ENCODE measurements around the gene RPL28.

The RPL28 gene

DNA sequence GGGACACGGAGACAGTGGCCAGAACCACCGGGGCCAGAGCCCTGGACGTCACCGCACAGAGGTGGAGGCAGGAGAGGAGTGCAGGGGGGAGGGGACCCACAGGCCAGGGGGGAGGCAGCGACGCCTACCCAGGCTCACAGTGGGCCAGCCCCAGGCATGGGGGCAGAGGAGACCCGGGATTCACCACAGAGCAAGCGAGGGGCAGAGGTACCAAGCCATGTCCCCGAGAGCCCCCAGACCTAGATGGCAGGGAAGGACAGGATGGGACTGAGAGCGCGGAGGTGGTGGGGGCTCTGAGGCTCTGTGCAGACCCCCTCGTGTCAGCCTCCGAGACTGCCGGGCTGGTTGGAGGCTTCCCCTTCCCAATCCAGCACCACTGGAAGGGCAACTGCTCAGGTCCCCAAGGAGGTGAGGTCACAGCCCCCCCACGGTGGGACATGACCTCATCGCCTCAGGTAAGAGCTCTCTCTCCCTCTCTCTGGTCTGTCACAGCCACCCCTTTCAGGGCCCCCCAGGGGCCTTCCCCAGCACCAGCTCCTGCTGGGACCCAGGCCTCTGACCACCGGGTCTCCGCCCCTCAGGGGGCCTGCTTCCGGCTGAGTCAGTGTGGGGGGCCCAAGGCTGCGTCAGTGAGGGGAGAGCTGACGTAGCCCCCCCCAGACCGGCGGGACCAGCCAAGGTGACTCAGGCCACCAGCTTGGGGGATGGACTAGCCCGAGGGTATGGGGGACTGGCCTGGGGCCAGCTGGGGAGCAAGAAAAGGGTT, 13.2 kb upstream of the RPL28 start:
- DNase-seq (ENCODE audit: low read depth in 4 of 4, low spot score in 1 of 4): no peak

- DNase-seq (ENCODE audit: low read depth in 4 of 4, low spot score in 1 of 4): no peak
These were observed 12.3 kb upstream of the RPL28 start for GRCh38 chr19:55373306-55373992.

GRCh38 chr19:55373993-55374757, 11.6 kb upstream of the RPL28 start:
- DNase-seq (ENCODE audit: low read depth in 4 of 4, low spot score in 1 of 4): no peak

- no peak for DNase-seq (ENCODE audit: low read depth in 4 of 4, low spot score in 1 of 4)
These were observed 9.3 kb upstream of the RPL28 start, which contains the start of gene TMEM190 for GRCh38 chr19:55376241-55376933. Gene TMEM190, plus strand, starts transcription at chr19:55376826. Its CDS starts 28 bp downstream, at chr19:55376854.

- no peak for DNase-seq (ENCODE audit: low read depth in 4 of 4, low spot score in 1 of 4)
These were observed 8.2 kb upstream of the RPL28 start for GRCh38 chr19:55377356-55378131.

- DNase-seq (ENCODE audit: low read depth in 4 of 4, low spot score in 1 of 4): no peak
These were observed 6.6 kb upstream of the RPL28 start for GRCh38 chr19:55379174-55379573.

DNA sequence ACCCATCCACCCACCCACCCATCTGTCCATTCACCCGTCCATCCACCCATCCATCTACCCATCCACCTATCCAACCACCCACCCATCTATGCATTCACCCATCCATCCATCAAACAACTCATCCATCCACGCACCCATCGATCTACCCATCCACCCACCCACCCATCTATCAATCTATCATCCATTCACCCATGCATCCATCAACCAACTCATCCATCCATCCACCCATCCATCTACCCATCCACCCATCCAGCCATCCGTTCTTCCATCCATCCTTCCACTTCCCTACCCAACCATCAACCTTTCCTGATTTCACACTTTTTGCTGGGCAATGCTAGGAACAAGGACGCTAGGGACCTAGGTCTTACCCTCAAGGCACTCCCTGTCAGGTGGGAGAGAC, 3.7 kb upstream of the RPL28 start:
- no peak for DNase-seq (ENCODE audit: low read depth in 4 of 4, low spot score in 1 of 4)

- DNase-seq (ENCODE audit: low read depth in 4 of 4, low spot score in 1 of 4): no peak
These were observed 3.1 kb upstream of the RPL28 start for GRCh38 chr19:55382522-55383054.

GRCh38 chr19:55383279-55384130, 2.2 kb upstream of the RPL28 start:
- peak in 1 of 4 experiments; percentile 42 for DNase-seq (ENCODE audit: low read depth in 4 of 4, low spot score in 1 of 4)

- DNase-seq (ENCODE audit: low read depth in 4 of 4, low spot score in 1 of 4): no peak
These were observed 1.4 kb upstream of the RPL28 start, which contains the start of gene TMEM238 for GRCh38 chr19:55384131-55384919. Gene TMEM238, minus strand, starts transcription at chr19:55384292. Its CDS starts 33 bp downstream, at chr19:55384259.

DNA sequence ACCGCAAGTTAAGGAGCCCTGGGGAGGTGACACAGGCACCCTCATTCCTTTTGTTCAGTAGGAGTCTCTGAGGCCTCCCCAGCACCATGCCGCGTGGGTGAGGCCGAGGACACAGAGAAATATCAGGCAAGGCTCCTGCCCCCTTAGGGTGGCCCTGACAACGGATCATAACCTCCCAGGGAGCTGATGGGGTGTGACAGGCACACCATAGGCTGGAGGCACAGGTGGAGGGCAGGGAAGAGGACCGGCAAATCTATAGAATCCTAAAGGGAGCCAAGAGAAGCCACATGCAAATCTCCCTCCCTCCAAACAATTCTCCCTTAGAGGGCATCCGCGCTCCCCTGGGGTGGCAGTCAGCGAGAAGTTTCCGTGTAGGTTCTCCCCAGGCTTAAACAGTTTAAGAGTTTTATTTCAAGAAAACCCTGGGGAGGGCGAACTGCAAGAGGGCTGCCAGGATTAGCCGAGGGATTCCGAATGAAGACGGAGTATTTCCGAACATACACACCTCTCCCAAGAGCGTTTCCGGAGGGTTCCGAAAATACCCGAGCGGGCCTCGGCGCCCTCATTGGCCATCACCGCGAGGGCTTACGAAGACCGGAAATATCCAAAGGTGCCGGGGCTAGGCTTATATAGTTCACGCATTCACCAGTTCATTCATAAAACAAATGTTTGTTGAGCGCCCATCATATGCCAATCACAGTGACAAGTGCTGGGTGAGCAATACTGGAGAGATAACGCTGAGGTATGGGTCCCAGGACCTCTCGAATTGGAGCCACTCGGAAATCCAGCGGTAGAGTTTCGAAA, 610 bp upstream of the RPL28 start:
- peak; percentile 85 to 95 (median 92) for DNase-seq (ENCODE audit: low read depth in 4 of 4, low spot score in 1 of 4)

- DNase-seq (ENCODE audit: low read depth in 4 of 4, low spot score in 1 of 4): no peak
These were observed 800 bp downstream of the RPL28 start for GRCh38 chr19:55386493-55386971.

DNA sequence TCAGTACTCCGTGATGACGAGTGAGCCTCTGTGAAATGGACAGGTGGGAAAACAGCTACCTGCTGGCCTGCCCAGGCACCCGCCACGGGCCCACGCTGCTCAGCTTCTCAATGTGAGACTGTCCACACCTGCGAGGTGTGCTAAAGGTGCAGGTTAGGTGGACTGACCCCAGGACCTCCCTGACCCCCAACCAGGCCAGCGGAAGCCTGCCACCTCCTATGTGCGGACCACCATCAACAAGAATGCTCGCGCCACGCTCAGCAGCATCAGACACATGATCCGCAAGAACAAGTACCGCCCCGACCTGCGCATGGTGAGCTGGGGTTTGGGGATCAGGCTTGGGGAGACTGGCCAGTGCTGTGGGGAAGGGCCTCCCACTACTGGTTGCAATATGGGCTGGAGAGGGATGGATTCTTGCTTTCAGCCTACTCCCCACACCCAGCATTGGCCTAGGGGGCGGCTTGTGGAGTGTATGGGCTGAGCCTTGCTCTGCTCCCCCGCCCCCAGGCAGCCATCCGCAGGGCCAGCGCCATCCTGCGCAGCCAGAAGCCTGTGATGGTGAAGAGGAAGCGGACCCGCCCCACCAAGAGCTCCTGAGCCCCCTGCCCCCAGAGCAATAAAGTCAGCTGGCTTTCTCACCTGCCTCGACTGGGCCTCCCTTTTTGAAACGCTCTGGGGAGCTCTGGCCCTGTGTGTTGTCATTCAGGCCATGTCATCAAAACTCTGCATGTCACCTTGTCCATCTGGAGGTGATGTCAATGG, 2.2 kb downstream of the RPL28 start:
- no peak for DNase-seq (ENCODE audit: low read depth in 4 of 4, low spot score in 1 of 4)

DNA sequence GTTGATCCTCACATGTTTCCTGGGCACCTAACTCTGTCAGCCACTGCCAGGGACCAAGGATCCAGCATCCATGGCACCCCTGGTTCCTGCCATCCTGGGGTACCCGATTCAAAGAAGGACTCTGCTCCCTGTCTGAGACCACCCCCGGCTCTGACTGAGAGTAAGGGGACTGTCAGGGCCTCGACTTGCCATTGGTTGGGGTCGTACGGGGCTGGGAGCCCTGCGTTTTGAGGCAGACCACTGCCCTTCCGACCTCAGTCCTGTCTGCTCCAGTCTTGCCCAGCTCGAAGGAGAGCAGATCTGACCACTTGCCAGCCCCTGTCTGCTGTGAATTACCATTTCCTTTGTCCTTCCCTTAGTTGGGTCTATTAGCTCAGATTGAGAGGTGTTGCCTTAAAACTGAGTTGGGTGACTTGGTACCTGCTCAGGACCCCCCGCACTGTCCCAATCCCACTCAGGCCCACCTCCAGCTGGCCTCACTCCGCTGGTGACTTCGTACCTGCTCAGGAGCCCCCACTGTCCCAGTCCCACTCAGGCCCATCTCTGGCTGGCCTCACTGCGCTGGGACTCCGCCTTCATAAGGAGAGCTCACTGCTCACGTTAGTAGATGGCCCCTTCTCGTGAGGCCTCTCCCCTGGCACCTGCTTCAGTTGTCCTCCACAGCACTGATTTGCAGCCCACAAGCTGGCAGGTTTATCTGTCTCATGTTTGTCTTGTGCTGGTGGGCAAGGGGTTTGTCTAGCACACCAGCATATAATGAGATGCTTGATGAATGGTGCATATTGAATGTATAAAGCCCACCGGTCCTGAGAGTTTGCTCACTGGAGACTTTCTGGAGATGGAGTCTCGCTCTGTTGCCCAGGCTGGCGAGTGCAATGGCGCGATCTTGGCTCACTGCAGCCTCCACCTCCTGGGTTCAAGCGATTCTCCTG, 3.9 kb downstream of the RPL28 start:
- DNase-seq (ENCODE audit: low read depth in 4 of 4, low spot score in 1 of 4): no peak

DNA sequence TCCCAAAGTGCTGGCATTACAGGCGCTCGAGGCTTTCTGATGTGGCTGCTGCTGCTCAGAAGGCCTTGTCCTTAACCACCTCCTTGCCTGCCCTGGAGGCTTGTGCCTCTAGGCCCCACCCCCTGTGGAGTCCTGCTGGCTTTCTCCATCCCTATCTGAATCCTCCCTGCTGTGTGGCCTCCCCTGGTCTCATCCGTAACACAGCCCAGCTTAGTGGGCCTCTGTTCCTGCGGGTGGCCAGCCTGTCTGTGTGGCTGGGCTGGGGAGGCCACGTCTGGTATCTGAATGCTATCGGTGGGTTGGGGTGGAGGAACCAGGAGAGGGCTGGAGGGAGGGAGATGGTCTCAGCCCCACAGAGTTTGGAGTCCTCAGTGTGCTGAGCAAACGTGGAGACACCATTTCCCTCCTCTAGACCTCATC, 4.7 kb downstream of the RPL28 start:
- DNase-seq (ENCODE audit: low read depth in 4 of 4, low spot score in 1 of 4): no peak
